Activated T-cell treated with anti-CD3 and anti-CD28 coated beads for 24 hours (primary cell): Measurements from ENCODE around the gene EZH2.

ENCODE experiments used
- DNase-seq: peaks from one replicate; pipeline ENCODE4 v3.0.0-alpha.2; 2020; ENCODE audit warnings: low read depth

Gene EZH2

GRCh38 chr7:148854983-148855382, 29.1 kb downstream of the EZH2 start:
- no peak for DNase-seq

- DNase-seq, result no peak
Observed at GRCh38 chr7:148852272-148852671, 31.8 kb downstream of the EZH2 start.

- no peak for DNase-seq
Observed at GRCh38 chr7:148850564-148850963, 33.5 kb downstream of the EZH2 start.

- DNase-seq, result no peak
Observed at GRCh38 chr7:148849393-148850098, 34.5 kb downstream of the EZH2 start.

GRCh38 chr7:148847815-148848734, 36.0 kb downstream of the EZH2 start:
- DNase-seq, result no peak

- DNase-seq, result no peak
Observed at GRCh38 chr7:148838905-148839304, 45.2 kb downstream of the EZH2 start.

- no peak for DNase-seq
Observed at GRCh38 chr7:148835854-148836253, 48.2 kb downstream of the EZH2 start.

- DNase-seq, result no peak
Observed at GRCh38 chr7:148834605-148835004, 49.5 kb downstream of the EZH2 start.

- DNase-seq, result no peak
Observed at GRCh38 chr7:148831782-148832181, 52.3 kb downstream of the EZH2 start.

GRCh38 chr7:148830897-148831692, 53.0 kb downstream of the EZH2 start:
- DNase-seq, result no peak

GRCh38 chr7:148828965-148829364, 55.1 kb downstream of the EZH2 start:
- DNase-seq, result no peak

GRCh38 chr7:148825338-148825737, 58.8 kb downstream of the EZH2 start:
- DNase-seq, result no peak

GRCh38 chr7:148824864-148825263, 59.2 kb downstream of the EZH2 start:
- DNase-seq, result no peak

GRCh38 chr7:148821422-148821821, 62.7 kb downstream of the EZH2 start:
- no peak for DNase-seq

GRCh38 chr7:148819697-148820360, 64.3 kb downstream of the EZH2 start:
- no peak for DNase-seq

GRCh38 chr7:148815612-148816011, 68.5 kb downstream of the EZH2 start:
- DNase-seq, result no peak

GRCh38 chr7:148814922-148815559, 69.0 kb downstream of the EZH2 start:
- no peak for DNase-seq

GRCh38 chr7:148813890-148814289, 70.2 kb downstream of the EZH2 start:
- no peak for DNase-seq

GRCh38 chr7:148811892-148812291, 72.2 kb downstream of the EZH2 start:
- no peak for DNase-seq

GRCh38 chr7:148809856-148810255, 74.2 kb downstream of the EZH2 start:
- DNase-seq, result no peak

GRCh38 chr7:148807436-148807835, 76.7 kb downstream of the EZH2 start:
- DNase-seq, result no peak
